ENCODE measurements around the gene SON. TPM values are rescaled to one million over a fixed set of nuclear protein-coding genes. Genes with fewer than 3 reads are reported as not detected.

The SON gene
- total RNA-seq, 2 experiments from 2014 or later = 269 to 273 TPM

DNA sequence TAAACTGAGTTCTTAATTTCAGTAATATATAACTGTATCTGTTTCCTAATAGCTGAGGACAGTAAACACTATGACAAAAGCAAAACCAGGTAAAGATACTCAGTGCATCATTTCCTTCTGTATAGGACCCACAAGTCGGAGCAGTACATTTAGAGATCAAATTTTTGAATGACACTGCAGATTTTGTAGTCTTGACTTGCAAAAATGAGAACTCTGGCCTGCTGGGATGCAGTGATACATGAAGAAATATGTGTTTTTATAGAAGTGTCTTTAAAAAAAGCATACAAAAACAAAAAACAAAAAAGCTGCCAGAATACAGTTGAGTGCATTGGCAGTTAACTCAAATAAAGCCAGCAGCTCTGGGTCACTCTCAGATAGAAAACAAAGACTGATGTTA lies 19.9 kb upstream of the SON start:
- CTCF ChIA-PET = interaction anchor here (0.6 kb wide), 1 partner anchor 12 kb away, joined by 4 read pairs; no protein-coding TSS in a partner anchor
- intact Hi-C loops (cut with micrococcal nuclease) = loop anchor here (5.0 kb wide), 1 partner anchor 44 kb away; no protein-coding TSS in a partner anchor
- H3K9me3 Mint-ChIP-seq = no peaks in the 10 kb centered on the region
- H3K27ac Mint-ChIP-seq = no peak overlapping the region
- no peaks in the 10 kb centered on the region for H3K27me3 Mint-ChIP-seq (ENCODE audit: low read depth)
- peaks cover 38% of the 10 kb centered on the region for H3K36me3 Mint-ChIP-seq (ENCODE audit: low read depth)
- no peak for DNase-seq
- H3K4me1 Mint-ChIP-seq (ENCODE audit: low read depth) = no peaks in the 10 kb centered on the region
- H3K4me3 Mint-ChIP-seq = no peak overlapping the region

DNA sequence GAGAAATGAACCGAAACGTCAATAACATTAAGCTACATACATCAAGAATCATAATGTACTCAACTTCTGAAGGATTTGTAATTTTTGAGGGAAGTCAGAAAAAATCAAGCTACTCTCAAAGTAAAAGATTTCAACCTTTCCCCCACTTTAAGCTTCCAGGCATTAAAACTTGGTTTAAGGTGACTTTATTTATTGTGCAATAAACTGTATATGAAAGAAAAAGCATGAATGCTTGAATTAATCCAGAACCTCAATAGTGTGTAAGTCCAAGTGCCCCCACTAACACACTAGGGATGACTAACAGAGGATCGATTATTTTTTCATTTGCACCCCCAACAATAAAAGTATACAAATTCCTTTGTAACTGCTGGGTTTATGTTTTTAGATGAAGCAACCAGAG lies 11.8 kb upstream of the SON start:
- CTCF ChIA-PET = interaction anchor here (0.6 to 0.7 kb wide), 3 partner anchors 27 to 800 kb away, joined by 3 to 5 read pairs (median 3); no protein-coding TSS in a partner anchor
- intact Hi-C loops (cut with micrococcal nuclease) = no loop called here
- H3K27ac Mint-ChIP-seq = no peak overlapping the region
- no peak overlapping the region for H3K4me3 Mint-ChIP-seq
- H3K36me3 Mint-ChIP-seq (ENCODE audit: low read depth) = peaks cover 52% of the 10 kb centered on the region
- H3K27me3 Mint-ChIP-seq (ENCODE audit: low read depth) = no peaks in the 10 kb centered on the region
- no peak for DNase-seq
- no peaks in the 10 kb centered on the region for H3K9me3 Mint-ChIP-seq
- no peaks in the 10 kb centered on the region for H3K4me1 Mint-ChIP-seq (ENCODE audit: low read depth)

DNA sequence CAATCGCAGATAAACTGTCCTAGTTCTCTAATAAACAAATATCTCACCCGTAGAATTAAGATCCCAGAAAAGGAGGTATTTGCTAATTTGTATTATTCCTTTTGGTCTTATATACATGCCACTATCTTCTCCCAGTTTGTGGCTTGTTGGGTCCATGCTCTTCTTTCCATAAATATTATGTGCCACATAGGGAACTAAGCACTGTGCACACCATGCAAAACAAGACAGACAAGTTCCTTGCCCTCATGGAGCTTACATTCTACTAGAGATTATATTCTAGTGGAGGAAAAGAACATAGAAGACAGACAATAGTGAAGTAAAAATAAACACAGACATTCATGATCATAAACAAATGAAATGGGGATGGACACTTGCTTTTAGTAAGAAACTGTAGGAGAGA lies 5.6 kb upstream of the SON start:
- peaks cover 61% of the 10 kb centered on the region for H3K36me3 Mint-ChIP-seq (ENCODE audit: low read depth)
- CTCF ChIA-PET = interaction anchor here (0.6 to 1.1 kb wide), 3 partner anchors 18 to 176 kb away, joined by 3 to 4 read pairs (median 3); no protein-coding TSS in a partner anchor
- H3K4me1 Mint-ChIP-seq (ENCODE audit: low read depth) = peaks cover 25% of the 10 kb centered on the region
- no peaks in the 10 kb centered on the region for H3K27me3 Mint-ChIP-seq (ENCODE audit: low read depth)
- no peak overlapping the region for H3K27ac Mint-ChIP-seq
- H3K4me3 Mint-ChIP-seq = no peak overlapping the region
- no peaks in the 10 kb centered on the region for H3K9me3 Mint-ChIP-seq
- intact Hi-C loops (cut with micrococcal nuclease) = no loop called here
- DNase-seq = no peak

DNA sequence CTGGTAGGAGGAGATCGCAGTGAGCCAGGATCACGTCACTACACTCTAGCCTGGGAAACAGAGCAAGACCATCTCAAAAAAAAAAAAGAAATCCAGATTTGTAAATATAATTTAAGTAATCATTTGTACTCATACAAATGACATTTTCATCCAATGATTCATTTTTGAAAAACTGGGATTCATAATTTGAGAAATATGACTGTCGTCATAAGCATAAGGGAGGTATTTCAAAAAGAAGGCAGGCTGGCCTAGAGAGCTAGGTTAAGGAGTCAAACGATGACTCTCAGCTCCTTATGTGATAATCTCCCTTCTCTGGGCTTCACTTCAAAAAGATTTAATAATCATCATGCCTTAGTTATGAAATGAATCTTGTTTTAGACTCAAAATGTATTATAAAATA lies 3.2 kb upstream of the SON start:
- Mint-ChIP-seq H3K27me3 (ENCODE audit: low read depth) (no peaks in the 10 kb centered on the region), H3K9me3 (no peaks in the 10 kb centered on the region), H3K4me1 (ENCODE audit: low read depth) (peaks cover 25% of the 10 kb centered on the region), H3K27ac (no peak overlapping the region), H3K4me3 (no peak overlapping the region), H3K36me3 (ENCODE audit: low read depth) (peaks cover 60% of the 10 kb centered on the region)
- CTCF ChIA-PET = interaction anchor here (0.6 to 0.7 kb wide), 2 partner anchors 44 to 62 kb away, joined by 3 read pairs; no protein-coding TSS in a partner anchor
- intact Hi-C loops (cut with micrococcal nuclease) = loop anchor here (5.0 kb wide), 1 partner anchor 438 kb away; no protein-coding TSS in a partner anchor
- no peak for DNase-seq

DNA sequence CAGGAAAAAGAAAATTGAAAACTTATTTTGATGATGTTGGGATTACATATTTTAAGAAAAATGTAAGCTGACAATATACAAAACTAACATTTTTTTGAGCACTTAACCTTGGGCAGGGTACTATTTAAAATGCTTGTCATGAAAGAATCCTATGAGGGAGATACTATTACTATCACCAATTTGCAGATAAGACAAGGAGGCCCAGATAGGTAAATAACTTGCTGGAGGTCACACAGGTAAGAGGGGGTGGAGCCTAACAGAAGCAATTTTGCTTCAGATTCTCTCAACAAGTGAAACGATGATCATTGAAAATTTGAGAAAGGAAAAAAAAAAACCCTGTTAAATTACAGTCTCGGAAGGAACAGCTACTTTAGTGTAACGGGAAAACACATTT lies 2.1 kb upstream of the SON start:
- CTCF ChIA-PET = interaction anchor here (0.6 kb wide), 1 partner anchor 179 kb away, joined by 3 read pairs; no protein-coding TSS in a partner anchor
- DNase-seq = no peak
- peaks cover 53% of the 10 kb centered on the region for H3K36me3 Mint-ChIP-seq (ENCODE audit: low read depth)
- H3K27me3 Mint-ChIP-seq (ENCODE audit: low read depth) = no peaks in the 10 kb centered on the region
- intact Hi-C loops (cut with micrococcal nuclease) = loop anchor here (5.0 kb wide), 1 partner anchor 437 kb away; no protein-coding TSS in a partner anchor
- peak overlapping the region; percentile 90 for H3K4me3 Mint-ChIP-seq
- H3K4me1 Mint-ChIP-seq (ENCODE audit: low read depth) = peaks cover 30% of the 10 kb centered on the region
- H3K9me3 Mint-ChIP-seq = no peaks in the 10 kb centered on the region
- H3K27ac Mint-ChIP-seq = peak overlapping the region; percentile 71

DNA sequence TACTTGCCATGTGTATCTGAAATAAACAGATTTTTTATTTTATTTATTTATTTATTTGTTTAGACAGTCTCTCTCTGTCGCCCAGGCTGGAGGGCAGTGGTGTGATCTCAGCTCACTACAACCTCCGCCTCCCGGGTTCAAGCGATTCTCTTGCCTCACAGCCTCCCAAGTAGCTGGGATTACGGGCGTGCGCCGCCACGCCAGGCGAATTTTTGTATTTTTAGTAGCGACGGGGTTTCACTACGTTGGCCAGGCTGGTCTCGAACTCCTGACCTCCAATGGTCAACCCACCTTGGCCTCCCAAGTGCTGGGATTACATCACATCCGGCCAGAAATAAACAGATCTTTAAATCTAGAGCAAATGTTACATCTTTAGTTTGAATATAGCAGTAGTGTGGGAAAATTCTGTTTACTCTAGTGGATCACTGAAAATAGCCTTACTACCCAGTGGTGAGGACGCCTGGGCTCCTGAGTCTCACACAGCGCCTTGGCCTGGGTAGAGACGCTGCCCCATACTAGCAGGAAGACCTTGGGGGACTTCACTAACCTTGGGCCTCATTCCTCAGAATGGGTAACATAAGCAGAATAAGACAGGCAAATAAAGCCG lies 1.6 kb upstream of the SON start:
- intact Hi-C loops (cut with micrococcal nuclease) = loop anchor here (5.0 kb wide), 1 partner anchor 436 kb away; no protein-coding TSS in a partner anchor
- H3K4me1 Mint-ChIP-seq (ENCODE audit: low read depth) = peaks cover 34% of the 10 kb centered on the region
- no peaks in the 10 kb centered on the region for H3K27me3 Mint-ChIP-seq (ENCODE audit: low read depth)
- H3K4me3 Mint-ChIP-seq = peak overlapping the region; percentile 90
- CTCF ChIA-PET = interaction anchor here (0.6 kb wide), 1 partner anchor 180 kb away, joined by 3 read pairs; no protein-coding TSS in a partner anchor
- DNase-seq = peak; percentile 24
- no peaks in the 10 kb centered on the region for H3K9me3 Mint-ChIP-seq
- peak overlapping the region; percentile 99 for H3K27ac Mint-ChIP-seq
- peaks cover 54% of the 10 kb centered on the region for H3K36me3 Mint-ChIP-seq (ENCODE audit: low read depth)

DNA sequence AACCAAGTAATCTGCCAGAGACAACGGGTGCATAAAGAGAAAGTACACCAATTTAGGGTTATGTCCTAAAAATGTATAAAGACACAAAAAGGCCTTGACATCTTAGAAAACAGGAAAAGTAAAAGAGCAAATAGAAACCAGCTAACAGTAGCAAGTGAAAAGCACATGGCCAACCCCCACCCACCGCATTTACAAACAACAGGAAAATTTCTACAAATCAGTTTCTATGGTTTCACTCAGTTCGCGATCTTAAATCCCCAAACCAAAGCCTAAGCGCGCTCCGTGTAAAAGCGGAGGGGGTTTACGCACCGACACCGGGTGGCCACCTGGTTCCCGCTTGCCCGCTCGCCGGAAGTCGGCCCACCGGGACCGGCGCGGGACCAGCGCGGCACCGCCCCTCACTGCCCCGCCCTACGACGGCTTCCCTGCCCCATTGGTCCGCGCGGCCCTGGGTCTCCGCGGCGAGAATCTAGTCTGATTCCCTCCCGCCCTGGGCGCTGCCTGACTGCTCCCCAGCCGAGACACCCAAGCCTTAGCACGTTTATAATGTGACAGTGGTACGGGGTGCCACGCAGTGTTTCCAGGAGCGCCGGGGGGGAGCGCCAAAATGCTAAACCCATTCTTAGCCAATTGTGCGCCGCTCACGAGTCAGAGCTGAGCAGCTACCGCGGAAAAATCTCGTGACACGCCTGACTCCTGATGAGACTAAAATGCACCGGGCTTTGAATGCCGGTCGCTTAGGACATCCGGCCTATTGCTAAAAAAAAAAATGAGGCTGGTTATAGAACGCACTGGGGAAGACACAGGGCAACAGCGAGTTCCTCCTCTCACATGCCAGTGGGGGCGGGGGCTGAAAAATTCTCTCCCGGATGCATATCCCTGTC lies 840 bp upstream of the SON start, which contains the start of gene GART:
Gene GART, minus strand, starts transcription at position 362 of the 884 bp plus-strand sequence. CDS start 2,802 bp downstream, outside the sequence.
- H3K4me1 Mint-ChIP-seq (ENCODE audit: low read depth) = peaks cover 36% of the 10 kb centered on the region
- H3K4me3 Mint-ChIP-seq = peak within 1 kb of the TSS; percentile 90
- no peaks in the 10 kb centered on the region for H3K9me3 Mint-ChIP-seq
- CTCF ChIA-PET = no interaction called here
- peak; percentile 84 for DNase-seq
- intact Hi-C loops (cut with micrococcal nuclease) = loop anchor here (1.0 to 5.0 kb wide), 11 partner anchors 51 to 815 kb away; partner anchors contain the start of genes ATP5PO, CRYZL1, DNAJC28 and TMEM50B
- H3K27ac Mint-ChIP-seq = peak within 1 kb of the TSS; percentile 99
- H3K27me3 Mint-ChIP-seq (ENCODE audit: low read depth) = no peaks in the 10 kb centered on the region
- peaks cover 51% of the 10 kb centered on the region for H3K36me3 Mint-ChIP-seq (ENCODE audit: low read depth)

DNA sequence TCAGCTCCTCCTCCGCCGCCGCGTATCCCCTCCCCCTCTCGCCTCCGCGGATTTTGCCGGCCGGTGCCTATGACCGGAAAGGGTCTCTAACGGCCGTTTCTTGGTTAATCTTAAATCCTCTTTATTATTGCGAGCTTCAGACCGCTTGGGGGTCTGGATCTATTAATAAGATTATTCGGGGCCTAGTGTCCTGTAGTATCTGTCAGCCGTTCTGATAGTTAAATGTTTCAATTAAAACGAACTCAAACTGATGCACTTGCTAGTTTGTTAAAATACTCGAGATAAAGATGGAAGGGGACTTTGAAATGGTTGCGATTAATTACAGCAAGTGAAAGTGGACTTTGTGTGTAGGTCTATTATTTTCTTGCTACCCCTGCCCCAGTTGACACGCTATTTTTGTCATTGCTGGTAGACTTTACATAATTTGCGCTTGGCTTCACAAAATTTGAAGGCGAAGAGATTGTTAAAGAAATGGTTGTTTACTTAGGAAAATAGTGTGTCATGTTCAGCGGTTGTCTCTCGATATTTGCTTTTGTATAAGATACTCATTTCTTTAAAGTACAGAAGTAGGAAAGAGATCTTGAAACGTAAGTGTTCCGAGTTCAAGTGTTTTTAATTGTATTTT lies 779 bp downstream of the SON start:
- CTCF ChIA-PET = interaction anchor here (0.6 to 1.7 kb wide), 4 partner anchors 12 to 227 kb away, joined by 3 to 7 read pairs (median 3); partner anchors contain the start of gene DNAJC28
- Mint-ChIP-seq H3K27me3 (ENCODE audit: low read depth) (no peaks in the 10 kb centered on the region), H3K27ac (peak overlapping the region; percentile 99), H3K4me3 (peak overlapping the region; percentile 90), H3K36me3 (ENCODE audit: low read depth) (peaks cover 43% of the 10 kb centered on the region), H3K4me1 (ENCODE audit: low read depth) (peaks cover 37% of the 10 kb centered on the region), H3K9me3 (no peaks in the 10 kb centered on the region)
- DNase-seq = peak; percentile 81
- intact Hi-C loops (cut with micrococcal nuclease) = loop anchor here (1.0 to 5.0 kb wide), 6 partner anchors 15 to 817 kb away; partner anchors contain the start of gene DONSON

DNA sequence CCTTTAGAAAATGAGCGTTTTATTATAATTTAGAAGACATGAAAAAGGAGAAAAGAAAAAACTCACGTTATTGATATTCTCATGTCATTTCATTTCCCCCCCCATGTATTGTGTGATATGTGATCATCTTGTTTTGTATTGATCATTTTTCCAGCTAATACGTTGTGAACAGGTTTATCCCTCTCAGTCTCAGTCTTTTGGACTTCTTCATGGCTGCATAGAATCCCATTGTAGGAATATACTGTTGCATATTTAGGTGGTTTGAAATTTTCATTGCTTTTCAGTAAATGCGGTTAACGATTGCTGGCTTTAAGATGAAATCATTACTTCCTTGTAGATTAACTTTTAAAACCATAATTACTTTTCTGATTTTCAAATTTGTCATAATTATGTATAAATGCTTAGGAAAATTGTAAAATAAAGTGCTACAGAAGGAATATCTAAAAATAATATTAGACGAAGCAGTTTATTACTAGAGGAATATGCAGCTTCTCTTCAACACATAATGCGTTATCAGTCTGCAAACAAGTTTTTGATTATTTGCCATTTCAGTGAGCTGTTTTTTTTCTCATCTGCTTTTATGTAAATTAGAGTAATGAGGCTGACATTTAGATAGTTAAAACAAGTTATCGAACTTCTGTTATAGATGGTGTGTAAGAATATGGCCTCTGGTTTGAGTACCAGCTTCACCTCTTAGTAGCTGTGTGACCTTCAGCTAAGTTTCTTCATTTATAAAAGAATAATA lies 1.8 kb downstream of the SON start:
- CTCF ChIA-PET = interaction anchor here (0.7 to 1.7 kb wide), 4 partner anchors 10 to 61 kb away, joined by 3 to 7 read pairs (median 4); no protein-coding TSS in a partner anchor
- Mint-ChIP-seq H3K27ac (peak overlapping the region; percentile 99), H3K9me3 (no peaks in the 10 kb centered on the region), H3K36me3 (ENCODE audit: low read depth) (peaks cover 44% of the 10 kb centered on the region), H3K4me3 (peak overlapping the region; percentile 90), H3K4me1 (ENCODE audit: low read depth) (peaks cover 33% of the 10 kb centered on the region), H3K27me3 (ENCODE audit: low read depth) (no peaks in the 10 kb centered on the region)
- intact Hi-C loops (cut with micrococcal nuclease) = loop anchor here (2.0 to 5.0 kb wide), 2 partner anchors 14 to 433 kb away; no protein-coding TSS in a partner anchor
- no peak for DNase-seq

DNA sequence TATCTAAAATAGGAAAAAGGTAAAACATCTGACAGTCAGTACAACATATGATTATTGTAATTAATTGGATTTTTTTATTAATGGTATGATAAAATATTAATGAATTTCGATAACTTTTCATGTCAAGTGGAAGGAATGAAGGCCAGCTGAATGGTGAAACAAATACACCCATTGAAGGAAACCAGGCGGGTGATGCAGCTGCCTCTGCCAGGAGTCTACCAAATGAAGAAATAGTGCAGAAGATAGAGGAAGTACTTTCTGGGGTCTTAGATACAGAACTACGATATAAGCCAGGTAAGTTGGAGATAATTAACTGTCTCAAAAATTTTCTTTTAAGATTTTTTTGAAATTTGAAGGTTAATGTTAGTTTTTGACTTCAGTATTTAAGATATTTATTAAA lies 3.2 kb downstream of the SON start:
- peaks cover 22% of the 10 kb centered on the region for H3K4me1 Mint-ChIP-seq (ENCODE audit: low read depth)

More for the DNA sequence above, 3.2 kb downstream of the SON start:
- Mint-ChIP-seq H3K4me3 (no peak overlapping the region), H3K27me3 (ENCODE audit: low read depth) (no peaks in the 10 kb centered on the region), H3K36me3 (ENCODE audit: low read depth) (peaks cover 48% of the 10 kb centered on the region), H3K27ac (peak overlapping the region; percentile 59), H3K9me3 (no peaks in the 10 kb centered on the region)
- no peak for DNase-seq
- CTCF ChIA-PET = interaction anchor here (1.1 to 1.6 kb wide), 2 partner anchors 26 to 60 kb away, joined by 4 to 6 read pairs; no protein-coding TSS in a partner anchor
- intact Hi-C loops (cut with micrococcal nuclease) = no loop called here

Data from activated naive CD4-positive, alpha-beta T cell treated with anti-CD3 and anti-CD28 coated beads for 36 hours (primary cell).